GM19193 (cell line): ENCODE measurements around the gene TRANK1.

Experiments
- POLR2A ChIP-seq: IDR thresholded peaks from 4 replicates; pipeline ENCODE4 v1.6.1; 2011; ENCODE audit not compliant: insufficient read depth, insufficient read length; ENCODE audit errors: extremely low read depth

The TRANK1 gene

DNA sequence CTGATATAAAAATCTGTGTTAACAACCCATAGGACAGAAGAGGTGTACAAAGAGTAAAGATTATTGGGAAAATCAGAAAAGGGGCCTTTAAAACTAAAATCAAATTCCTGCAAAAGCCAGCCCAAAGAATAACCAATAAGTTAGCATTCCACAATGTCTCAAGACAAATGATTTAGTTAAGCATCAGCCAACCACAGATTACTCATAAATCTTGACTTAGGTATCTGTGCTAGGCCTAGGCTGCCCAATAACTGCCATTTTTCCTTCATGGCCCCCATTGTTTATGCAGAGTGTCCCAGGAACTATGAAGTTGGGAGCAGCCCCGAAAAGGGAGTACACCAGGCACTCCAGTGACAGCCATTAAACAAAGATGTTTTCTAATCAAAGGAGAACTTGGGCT, 7.4 kb downstream of the TRANK1 start:
- TF ChIP-seq POLR2A, result no peak

DNA sequence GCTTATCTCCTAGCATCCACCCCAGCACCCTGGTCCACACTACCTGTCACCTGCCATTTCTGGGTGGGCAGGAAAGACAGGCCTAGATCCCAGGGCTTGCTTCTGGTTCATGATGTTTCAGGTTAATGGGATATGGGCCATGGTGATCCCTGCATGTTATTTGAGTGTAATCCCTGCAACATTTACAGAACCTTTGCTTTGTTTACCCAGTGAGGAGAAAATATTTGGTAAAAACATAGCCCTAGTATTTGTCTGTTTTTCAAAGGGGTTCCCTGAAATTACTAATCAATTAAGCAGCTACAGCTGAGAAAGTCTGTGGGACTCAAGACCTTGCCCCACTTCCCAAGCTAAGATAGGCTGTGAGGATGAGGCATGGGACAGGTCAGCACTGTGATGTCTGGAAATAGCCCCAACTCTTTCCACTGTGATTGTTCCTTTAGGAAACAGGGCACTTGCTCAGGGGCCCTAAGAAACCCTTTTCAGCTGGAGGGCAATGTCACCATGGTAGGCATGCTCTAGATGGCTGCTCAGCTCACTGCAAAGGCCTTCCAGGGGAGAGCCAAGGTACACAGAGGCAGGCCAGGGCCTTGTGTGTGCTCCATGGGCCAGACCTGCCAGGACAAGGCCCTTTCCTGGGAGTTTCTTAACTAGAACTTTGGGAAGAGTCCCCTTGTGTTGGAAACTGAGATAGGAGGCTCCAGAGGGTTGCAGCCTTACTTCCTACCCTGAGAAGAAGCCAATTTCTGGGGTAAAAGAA, 11.1 kb downstream of the TRANK1 start:
- no peak for TF ChIP-seq POLR2A

GRCh38 chr3:36928220-36928619, 16.6 kb downstream of the TRANK1 start:
- TF ChIP-seq POLR2A, result no peak

DNA sequence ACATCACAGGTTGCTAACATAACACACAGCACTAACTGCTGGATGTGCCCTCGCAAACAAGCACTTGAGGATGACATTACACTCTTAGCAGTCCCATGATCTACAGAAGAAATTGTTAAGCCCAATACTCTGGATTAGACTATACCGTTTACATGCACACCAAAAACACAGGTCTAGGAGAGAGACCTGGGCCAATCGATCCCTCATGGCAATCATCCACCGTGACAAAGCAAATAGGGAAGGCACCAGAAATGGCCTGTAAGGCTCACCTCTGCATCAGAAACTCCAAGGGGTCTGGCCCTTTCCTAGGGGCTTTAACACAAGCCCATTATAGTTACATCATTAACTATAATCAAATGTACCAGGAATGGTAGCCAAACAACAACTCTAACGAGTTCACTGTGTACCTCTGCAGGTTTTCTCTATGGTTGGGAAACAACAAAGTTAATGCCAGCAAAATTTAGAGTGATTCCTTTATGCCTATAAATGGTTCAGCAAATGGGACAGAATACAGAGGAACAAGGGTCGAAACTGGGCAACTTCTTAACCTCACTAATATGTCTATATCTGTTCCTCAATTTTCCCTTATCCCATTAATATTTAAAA, 18.5 kb downstream of the TRANK1 start:
- TF ChIP-seq POLR2A, result no peak

DNA sequence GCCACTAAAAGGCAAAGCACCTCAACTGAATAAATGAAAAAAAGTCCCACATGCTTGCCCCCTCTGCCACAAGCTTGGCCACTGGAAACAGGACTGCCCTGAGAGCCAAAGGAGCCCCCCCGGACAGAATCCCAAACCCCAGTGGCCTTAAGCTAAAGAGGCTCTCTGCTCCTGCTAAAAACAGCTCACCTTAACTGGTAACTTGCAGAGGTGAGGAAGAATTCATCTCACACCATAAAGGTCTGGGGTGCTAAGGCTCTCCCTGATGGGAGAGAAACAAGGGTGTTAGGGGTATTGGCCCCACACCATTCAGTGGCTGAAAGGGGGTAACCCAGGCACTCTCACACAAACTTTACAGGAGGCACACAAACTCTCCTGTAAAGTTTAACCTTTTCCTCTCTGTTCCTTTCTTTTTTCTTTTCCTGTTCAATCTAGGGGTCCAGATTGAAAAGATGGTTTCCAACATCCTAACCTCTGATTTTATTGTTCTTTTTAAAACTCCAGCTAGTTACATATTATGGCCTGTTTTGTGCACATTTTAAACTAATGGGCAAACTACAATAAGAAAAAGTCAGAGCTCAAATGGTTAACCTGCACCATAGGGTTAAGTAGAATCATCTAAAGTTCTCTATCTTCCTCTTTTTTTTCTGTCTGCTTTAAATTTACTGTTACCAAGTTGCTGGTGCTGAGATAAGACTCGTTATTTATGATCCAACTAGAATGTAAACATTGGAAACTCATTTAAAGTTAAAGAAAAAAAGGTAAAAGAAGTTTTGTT, 19.9 kb downstream of the TRANK1 start:
- no peak for TF ChIP-seq POLR2A

GRCh38 chr3:36923981-36924743, 20.7 kb downstream of the TRANK1 start:
- no peak for TF ChIP-seq POLR2A

DNA sequence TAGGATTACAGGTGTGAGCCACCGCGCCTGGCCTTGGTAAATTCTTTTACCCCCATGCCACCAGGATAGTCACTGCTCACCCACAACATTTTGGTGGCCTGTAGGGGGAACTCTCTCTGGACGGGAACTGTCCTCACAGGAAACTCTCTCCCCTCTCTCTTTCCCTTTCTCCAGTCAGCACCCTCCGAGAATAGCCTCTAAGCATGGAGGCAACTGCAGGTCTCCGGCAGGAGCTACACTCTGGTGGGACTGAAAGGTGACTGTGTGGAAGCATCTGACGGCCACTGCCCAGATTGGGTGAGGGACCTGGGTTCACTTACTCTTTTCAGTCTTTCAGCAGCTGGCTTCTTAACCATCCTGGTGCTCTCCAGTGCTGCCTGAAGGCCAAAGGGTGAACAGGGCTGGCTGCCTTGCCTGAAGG, 21.3 kb downstream of the TRANK1 start:
- TF ChIP-seq POLR2A, result no peak

DNA sequence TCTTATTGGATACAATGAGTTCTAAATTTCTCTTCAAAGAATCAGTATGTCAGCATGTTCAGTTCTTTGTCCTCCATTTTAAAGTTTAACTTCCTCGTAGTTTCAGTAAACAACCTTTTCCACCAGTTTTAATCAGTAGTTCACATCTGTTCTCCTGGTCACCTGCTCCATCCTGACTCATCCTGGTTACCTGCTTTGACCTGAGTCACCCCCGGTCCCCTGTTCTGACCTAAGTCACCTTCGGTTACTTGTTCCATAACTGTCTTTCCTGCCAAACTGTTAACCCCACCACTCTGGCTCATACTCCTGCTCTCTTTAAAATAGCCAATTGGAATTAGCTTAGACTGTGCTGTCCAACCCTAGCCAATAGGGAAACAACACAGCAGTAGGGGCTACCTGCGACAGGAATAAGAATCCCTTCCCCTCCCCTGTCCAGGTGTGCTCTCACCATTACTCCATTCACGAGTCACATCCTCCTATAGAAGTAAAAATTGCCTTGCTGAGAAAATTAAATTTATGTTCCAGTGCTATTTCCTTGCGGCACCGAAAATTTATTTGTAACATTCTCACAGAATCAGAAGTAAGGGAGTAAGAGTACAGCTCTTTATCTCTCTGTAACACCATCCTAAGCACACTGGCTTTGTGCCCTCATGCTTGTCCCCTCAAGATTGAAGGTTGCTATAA, 23.8 kb downstream of the TRANK1 start:
- no peak for TF ChIP-seq POLR2A

GRCh38 chr3:36919439-36920160, 25.3 kb downstream of the TRANK1 start:
- no peak for TF ChIP-seq POLR2A

DNA sequence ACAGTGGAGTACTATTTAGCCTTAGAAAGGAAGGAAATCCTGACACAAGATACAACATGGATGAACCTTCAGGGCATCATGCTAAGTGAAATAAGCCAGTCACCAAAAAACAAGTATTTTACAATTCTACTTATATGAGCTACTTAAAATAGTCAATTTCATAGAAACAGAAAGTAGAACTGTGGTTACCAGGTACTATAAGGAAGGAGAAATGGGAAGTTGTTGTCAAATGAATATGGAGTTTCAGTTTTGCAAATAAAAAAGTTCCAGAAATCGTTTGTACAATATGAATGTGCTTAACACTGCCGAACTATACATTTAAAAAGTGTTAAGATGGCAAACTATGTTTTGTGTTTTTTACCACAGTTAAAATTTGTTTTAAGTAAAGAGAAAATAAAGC, 26.8 kb downstream of the TRANK1 start:
- no peak for TF ChIP-seq POLR2A

GRCh38 chr3:36911990-36912804, 32.7 kb downstream of the TRANK1 start:
- no peak for TF ChIP-seq POLR2A

GRCh38 chr3:36909666-36910065, 35.2 kb downstream of the TRANK1 start:
- TF ChIP-seq POLR2A, result no peak

DNA sequence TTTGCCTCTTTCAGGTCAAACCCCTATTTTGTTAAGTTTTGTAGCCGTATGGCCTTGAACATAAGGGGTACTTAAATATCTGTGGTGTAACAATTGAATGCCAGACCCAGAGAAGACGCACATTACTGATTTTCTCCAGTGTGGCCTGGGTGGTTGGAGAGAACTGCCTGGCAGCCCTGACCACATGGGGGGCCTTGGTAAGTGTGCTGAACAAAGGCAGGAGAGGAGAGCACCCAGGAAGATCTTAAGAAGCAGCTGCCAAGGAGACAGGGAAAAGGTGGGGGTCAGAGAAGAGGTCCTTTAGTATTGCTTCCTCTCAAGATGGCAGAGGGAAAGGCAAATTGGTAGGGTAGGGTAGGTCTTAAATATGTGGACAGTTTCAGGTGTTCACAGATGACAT, 35.7 kb downstream of the TRANK1 start:
- no peak for TF ChIP-seq POLR2A
